ENCODE results near the gene BACE1-AS.

- TF ChIP-seq EZH2 (IDR thresholded peaks at IDR 0.05; ENCODE audit: borderline replicate concordance) (no peak), CTCF (IDR thresholded peaks at IDR 0.05; ENCODE audit: poor library complexity) (no peak)
These were observed 10.0 kb upstream of the BACE1-AS start for GRCh38 chr11:117281159-117281558.
